ENCODE results near the gene KAZN. TPM values are rescaled to one million over a fixed set of nuclear protein-coding genes. Genes with fewer than 3 reads are reported as not detected.

The KAZN gene
- total and polyA plus RNA-seq, 10 donors = 20.0 to 245 (median 144) TPM

DNA sequence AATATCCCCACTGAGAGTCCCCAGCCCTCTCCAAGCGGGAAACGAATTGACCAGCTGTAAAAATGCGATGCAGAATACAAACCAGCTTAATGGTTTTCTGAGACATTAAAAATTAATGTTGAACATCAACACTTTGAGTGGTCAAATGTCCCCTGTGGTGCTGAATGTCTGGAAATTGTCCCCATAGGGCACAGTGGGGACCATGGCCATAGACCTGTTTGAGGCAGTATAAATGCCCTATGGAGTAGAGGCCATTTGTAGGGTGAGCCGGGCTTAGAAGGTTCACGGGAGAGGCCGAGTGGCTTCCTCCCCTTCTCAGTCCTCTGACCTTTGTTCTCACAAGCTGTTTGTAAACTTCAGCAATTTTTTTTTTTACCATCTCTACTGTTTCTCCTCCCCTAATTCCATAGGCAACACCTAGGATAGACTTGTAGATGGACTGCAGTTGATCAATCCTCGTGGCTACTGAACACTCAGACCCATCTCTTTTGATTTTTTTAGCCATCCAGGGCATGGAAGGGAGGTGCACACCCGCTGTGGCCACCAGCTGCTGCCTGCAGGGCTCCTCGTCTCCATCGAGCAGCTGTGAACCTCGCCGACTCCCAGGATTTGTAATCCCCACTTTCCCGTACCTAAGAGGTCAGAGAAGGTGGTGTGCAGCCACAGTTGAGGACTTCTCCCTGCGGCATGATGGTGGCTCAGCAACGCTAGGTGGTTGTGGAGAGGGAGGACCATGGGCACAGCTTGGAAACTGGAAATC is 41.0 kb downstream of the KAZN start:
- no peak for DNase-seq
- intact Hi-C loops (cut with DNase I; ENCODE audit: low total_unique reads) = no loop called here
- WGBS, 5 donors = 76 to 93% (median 86%) methylated on average over 15 of the region's 15 CpGs

DNA sequence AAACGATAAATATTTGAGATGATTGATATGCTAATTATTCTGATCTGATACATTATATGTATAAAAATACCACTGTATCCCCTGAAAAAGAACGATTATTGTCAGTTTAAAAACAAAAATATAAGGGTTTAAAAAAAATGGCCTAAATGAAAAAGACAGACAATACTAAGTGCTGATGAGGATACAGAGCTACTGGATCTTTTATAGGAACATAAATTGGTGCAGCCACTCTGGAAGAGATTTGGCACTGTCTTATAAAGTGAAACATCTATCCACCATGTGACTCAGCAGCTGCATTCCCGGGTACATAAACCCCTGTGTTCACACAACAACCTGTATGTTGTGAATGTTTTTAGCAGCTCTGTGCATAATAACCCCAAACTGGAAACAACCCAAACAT is 44.2 kb downstream of the KAZN start:
- H3K4me1 ChIP-seq = peaks cover 0 to 10% (median 4%) of the 10 kb centered on the region in 6 donors
- no peak for DNase-seq
- no peak for TF ChIP-seq POLR2A (IDR thresholded peaks at IDR 0.05)
- H3K27me3 ChIP-seq (replicated peaks in 1 of 7) = no peaks in the 10 kb centered on the region
- WGBS, 5 donors = 85 to 93% (median 91%) methylated on average over 3 of the region's 3 CpGs
- no peak overlapping the region for H3K4me3 ChIP-seq
- no peak overlapping the region for H3K27ac ChIP-seq
- no peaks in the 10 kb centered on the region for H3K36me3 ChIP-seq
- intact Hi-C loops (cut with DNase I; ENCODE audit: low total_unique reads) = no loop called here
- peaks cover 0 to 39% (median 26%) of the 10 kb centered on the region in 8 donors for H3K9me3 ChIP-seq

More for the DNA sequence above, 41.0 kb downstream of the KAZN start:
- no peaks in the 10 kb centered on the region for H3K4me1 ChIP-seq
- no peaks in the 10 kb centered on the region for H3K36me3 ChIP-seq
- H3K27me3 ChIP-seq (replicated peaks in 1 of 7) = no peaks in the 10 kb centered on the region
- no peak overlapping the region for H3K4me3 ChIP-seq
- H3K9me3 ChIP-seq = peaks cover 0 to 22% (median 16%) of the 10 kb centered on the region in 8 donors
- no peak overlapping the region for H3K27ac ChIP-seq
- TF ChIP-seq POLR2A (IDR thresholded peaks at IDR 0.05) (no peak), POLR2AphosphoS5 (IDR thresholded peaks at IDR 0.05) (no peak), CTCF (IDR thresholded peaks at IDR 0.05 in 8 of 11, conservative IDR thresholded peaks at IDR 0.05 in 3 of 11) (no peak)

DNA sequence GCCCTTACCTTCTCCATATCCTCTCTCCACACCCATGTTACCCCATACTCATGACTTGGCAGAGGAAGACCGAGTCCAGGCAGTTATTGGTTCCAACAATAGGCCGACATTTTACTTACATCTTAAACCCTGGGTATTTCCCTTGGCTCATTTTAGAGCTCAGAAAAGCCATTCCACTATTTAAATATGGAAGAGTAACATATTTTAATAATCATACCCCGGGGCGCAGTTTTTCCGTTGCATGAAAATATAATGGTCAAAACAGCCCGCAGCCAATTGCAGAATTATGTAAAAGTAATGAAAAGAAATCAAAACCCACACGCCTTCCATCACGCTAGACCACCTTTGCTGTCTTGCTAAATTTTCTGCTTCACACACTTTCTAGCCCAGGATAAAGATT is 48.5 kb downstream of the KAZN start:
- 88 to 93% (median 90%) methylated on average over 8 of the region's 8 CpGs for WGBS, 5 donors
- TF ChIP-seq POLR2A (IDR thresholded peaks at IDR 0.05) (no peak), CTCF (IDR thresholded peaks at IDR 0.05 in 8 of 11, conservative IDR thresholded peaks at IDR 0.05 in 3 of 11) (no peak), POLR2AphosphoS5 (IDR thresholded peaks at IDR 0.05) (no peak)
- Histone ChIP-seq H3K4me3 (no peak overlapping the region), H3K27ac (peak overlapping the region in 5 of 8 donors; percentile 7 to 64 (median 51)), H3K9me3 (peaks cover 0 to 39% (median 26%) of the 10 kb centered on the region in 8 donors), H3K27me3 (replicated peaks in 1 of 7) (no peaks in the 10 kb centered on the region), H3K4me1 (peaks cover 0 to 32% (median 18%) of the 10 kb centered on the region in 6 donors), H3K36me3 (no peaks in the 10 kb centered on the region)
- no peak for DNase-seq
- intact Hi-C loops (cut with DNase I; ENCODE audit: low total_unique reads) = no loop called here

DNA sequence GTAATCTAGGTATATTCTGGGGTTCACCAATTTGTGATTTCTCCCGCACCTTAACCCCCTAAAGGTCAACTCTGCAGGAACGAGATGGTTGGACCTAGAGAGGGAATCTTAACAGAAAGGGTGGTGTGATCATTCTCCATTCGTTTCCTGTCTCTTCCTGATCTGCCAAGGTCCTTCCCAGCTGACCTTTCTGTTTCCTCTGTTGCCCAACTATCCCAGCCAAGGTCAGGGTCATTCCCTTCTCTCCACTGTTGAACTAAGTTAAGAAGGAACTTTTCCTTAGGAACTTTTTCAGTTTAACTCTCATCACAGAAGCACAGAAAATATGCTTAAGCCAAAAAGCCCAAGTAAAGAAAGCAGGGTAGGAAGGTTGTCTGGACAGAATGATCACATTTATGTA is 49.3 kb downstream of the KAZN start:
- H3K27ac ChIP-seq = peak overlapping the region in 5 of 8 donors; percentile 23 to 64 (median 51)
- intact Hi-C loops (cut with DNase I; ENCODE audit: low total_unique reads) = no loop called here

More for the DNA sequence above, 49.3 kb downstream of the KAZN start:
- DNase-seq = no peak
- WGBS, 5 donors = 45 to 65% (median 53%) methylated on average over 3 of the region's 3 CpGs
- Histone ChIP-seq H3K4me1 (peaks cover 0 to 32% (median 18%) of the 10 kb centered on the region in 6 donors), H3K4me3 (no peak overlapping the region), H3K9me3 (peaks cover 0 to 31% (median 20%) of the 10 kb centered on the region in 8 donors), H3K27me3 (replicated peaks in 1 of 7) (no peaks in the 10 kb centered on the region), H3K36me3 (no peaks in the 10 kb centered on the region)
- TF ChIP-seq POLR2AphosphoS5 (IDR thresholded peaks at IDR 0.05) (peak in 1 of 3 donors; percentile 49), CTCF (IDR thresholded peaks at IDR 0.05 in 8 of 11, conservative IDR thresholded peaks at IDR 0.05 in 3 of 11) (no peak)
